HG03354 (cell line): ENCODE measurements around the gene TSPAN18.

Experiments used
- ATAC-seq: cut with Tn5 transposase; IDR thresholded peaks from one replicate; pipeline ENCODE4 v1.9.1; 2021; ENCODE audit warnings: mild to moderate bottlenecking; ENCODE audit not compliant: unreplicated experiment, poor library complexity, severe bottlenecking

Gene TSPAN18

GRCh38 chr11:44923115-44923514, 196.4 kb downstream of the TSPAN18 start:
- no peak for ATAC-seq

GRCh38 chr11:44923806-44924205, 197.0 kb downstream of the TSPAN18 start:
- no peak for ATAC-seq

GRCh38 chr11:44926036-44926435, 199.3 kb downstream of the TSPAN18 start:
- ATAC-seq, result no peak

- peak; percentile 51 for ATAC-seq
Measured at GRCh38 chr11:44927174-44927661, 200.5 kb downstream of the TSPAN18 start.

- ATAC-seq, result no peak
Measured at GRCh38 chr11:44928144-44928543, 201.4 kb downstream of the TSPAN18 start.

- no peak for ATAC-seq
Measured at GRCh38 chr11:44928816-44929215, 202.1 kb downstream of the TSPAN18 start.

GRCh38 chr11:44930588-44931302, 204.0 kb downstream of the TSPAN18 start:
- no peak for ATAC-seq

- no peak for ATAC-seq
Measured at GRCh38 chr11:44931466-44931865, 204.7 kb downstream of the TSPAN18 start.

GRCh38 chr11:44934110-44934509, 207.3 kb downstream of the TSPAN18 start:
- ATAC-seq, result no peak

GRCh38 chr11:44934735-44935250, 208.0 kb downstream of the TSPAN18 start:
- no peak for ATAC-seq

- peak; percentile 79 for ATAC-seq
Measured at GRCh38 chr11:44936525-44936924, 209.8 kb downstream of the TSPAN18 start.

GRCh38 chr11:44936951-44937543, 210.3 kb downstream of the TSPAN18 start:
- no peak for ATAC-seq

- no peak for ATAC-seq
Measured at GRCh38 chr11:44938066-44938691, 211.4 kb downstream of the TSPAN18 start.

GRCh38 chr11:44939673-44940395, 213.1 kb downstream of the TSPAN18 start:
- no peak for ATAC-seq

GRCh38 chr11:44940404-44940803, 213.6 kb downstream of the TSPAN18 start:
- ATAC-seq, result no peak

- ATAC-seq, result no peak
Measured at GRCh38 chr11:44940835-44941234, 214.1 kb downstream of the TSPAN18 start.

- no peak for ATAC-seq
Measured at GRCh38 chr11:44941259-44942021, 214.7 kb downstream of the TSPAN18 start.

GRCh38 chr11:44942029-44942955, 215.5 kb downstream of the TSPAN18 start:
- no peak for ATAC-seq
